CD4-positive, alpha-beta T cell treated with Interleukin-21 for 1 hour (primary cell): ENCODE data around the gene PDLIM4.

ENCODE experiments used
- DNase-seq: peaks from one replicate; pipeline ENCODE4 v3.0.0-alpha.2; 2020

PDLIM4 gene

DNA sequence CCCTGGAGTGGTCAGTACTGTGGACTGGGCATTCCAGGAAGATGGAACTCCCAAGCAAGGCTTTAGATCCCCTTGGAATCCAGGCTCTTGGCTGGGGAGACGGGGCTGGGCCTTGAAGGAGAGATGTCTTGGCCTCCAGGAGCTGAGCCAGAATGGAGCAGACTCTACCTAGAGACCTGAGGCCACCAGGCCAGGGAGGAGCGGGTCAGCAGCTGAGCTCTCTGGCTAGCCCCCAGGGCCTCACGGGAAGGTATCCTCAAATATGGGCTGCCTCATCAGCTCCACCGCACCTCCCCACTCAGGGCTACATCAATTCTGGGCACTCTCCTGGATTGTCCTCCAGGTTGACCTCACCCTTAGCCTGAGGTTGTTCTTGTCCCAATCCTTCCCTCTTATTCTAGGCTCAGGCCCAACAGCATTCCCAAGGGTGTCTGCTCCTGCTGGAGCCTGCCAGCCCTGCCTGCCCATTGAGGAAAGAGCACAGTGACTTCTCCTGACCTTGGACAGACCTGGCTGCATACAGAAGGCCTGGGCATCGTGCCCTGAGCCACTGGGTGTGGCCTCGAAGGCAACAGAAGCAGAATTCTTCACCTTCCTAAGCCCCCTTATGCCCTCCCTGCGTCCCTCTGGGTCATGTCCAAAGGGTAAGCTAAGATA is 3.0 kb upstream of the PDLIM4 start:
- DNase-seq, result no peak

DNA sequence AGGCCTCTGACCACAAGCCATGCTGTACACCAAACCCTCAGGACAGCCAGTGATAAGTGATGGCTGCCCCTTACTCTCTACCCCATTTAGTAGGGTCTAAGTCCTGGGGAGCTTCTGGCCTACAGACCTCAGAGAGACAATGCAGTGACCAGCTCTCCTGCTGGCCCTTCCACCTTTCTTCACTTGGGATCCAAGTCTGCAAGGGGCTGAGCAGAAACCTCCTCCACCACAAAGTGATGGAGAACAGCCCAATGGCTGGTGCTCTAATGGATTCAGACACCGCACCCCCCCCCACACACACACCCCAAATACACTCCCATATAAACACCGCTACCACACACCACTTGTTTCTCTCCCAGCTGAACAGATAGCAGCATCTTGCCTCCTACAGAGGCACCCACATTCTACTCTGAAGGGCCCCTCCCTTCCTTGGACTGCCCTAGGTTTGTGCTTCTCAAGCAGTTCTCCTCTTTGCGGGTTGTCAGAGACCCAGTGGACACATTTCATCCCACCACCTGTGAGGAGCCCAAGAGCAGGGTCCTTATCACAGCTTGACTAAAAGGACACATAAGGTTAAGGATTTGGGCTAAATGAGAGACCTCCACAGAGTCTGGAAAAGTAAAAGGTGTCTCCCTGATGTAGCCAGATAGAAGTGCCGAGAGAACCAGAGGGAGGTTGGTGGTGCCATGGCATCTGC is 1.3 kb upstream of the PDLIM4 start:
- DNase-seq, result no peak

DNA sequence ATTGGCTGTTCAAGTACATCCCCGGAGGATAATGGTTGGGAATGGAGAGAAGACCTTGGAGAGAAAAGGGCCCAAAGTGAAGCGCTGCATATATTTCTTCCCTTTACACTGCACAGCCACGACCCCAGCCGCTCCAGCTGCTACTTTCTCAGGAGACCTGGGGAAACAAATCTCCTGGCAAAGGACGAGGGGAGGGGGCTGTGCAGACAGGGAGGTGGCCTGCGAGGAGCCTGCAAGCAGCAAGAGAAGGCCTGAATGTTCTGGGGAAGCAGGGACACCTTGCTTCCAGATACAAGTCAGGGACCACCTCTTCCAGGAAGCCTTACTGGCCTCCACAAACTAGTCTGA is 739 bp upstream of the PDLIM4 start:
- DNase-seq, result no peak

DNA sequence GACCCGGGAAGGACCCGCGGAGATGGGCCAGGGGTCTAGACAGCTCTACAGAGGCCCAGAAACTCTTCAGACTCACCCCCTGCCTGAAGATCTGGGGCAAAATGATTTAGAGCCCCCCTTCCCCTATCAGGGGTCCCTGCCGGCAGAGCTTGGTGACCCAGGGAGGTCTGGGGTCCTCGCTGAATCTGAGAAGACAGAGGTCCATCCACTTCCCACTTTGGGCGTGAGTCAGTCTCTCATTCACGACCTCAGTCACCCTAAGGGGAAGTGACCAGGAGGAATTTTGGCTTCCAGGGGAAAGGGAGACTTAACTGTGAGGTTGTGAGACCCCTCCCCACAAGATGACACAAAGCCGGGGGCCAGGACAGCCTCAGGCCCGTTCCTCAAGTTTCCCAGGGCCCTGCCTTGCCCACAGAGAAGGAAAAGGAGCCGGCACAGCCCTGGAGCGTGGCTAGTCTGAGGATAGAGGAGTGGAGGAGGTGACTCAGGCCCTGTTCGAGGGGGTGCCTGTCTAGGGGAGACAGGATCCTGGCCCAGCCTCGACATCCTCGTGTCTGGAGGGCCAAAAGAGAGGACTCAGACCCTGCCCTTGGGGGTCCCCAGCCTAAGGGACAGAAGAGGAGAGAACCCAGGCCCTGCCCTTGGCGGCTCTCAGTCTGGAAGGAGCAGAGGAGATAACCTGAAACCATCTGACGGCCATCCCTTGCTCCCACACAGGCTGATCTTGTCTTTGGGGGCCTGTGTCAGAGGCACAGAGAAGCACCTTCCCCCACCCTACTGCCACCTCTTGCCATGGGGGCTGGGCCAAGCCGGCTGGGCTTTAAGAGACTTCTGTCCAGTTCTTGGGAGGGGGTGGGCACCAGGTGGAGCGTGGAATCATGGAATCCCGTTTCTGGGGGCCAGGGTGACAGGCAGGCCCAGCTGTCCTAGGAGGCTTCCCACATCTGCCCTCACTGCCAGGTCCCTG is 889 bp downstream of the PDLIM4 start:
- DNase-seq, result no peak

DNA sequence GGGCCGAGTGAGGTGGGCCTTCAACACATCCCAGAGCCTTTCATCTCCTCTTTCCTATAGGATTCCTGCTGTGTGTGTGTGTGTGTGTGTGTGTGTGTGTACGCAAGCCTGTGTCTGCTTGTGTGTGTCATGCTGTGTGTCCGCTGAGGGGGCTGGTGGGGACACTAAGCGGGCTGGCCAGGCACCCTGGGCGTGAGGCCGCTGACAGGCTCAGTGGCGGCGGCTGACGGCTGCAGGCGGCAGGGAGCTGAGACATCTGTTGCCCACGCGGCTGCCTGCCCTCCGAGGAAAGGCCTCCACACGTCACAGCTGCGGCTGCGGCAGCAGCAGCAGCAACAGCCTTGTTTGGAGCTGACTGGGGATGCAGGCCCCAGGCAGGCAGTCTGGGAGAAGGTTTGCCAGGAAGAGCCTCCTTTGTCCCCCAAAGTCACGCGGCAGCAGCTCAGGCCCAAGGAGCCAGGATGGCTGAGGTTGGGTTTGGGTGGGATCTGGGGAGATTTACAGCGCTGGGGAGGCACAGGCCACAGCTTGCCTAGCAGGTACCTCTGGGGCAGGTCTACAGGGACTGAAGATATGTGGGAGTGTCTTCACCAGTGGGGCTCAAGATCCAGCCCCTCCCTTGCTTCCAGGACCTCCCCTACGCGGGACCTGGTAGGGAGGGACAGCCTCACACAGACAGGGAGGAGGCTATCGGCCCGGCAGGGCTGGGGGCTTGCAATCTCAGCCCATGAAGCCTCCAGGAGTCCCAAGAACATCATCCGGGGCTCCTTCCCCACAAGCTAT is 1.8 kb downstream of the PDLIM4 start:
- no peak for DNase-seq

DNA sequence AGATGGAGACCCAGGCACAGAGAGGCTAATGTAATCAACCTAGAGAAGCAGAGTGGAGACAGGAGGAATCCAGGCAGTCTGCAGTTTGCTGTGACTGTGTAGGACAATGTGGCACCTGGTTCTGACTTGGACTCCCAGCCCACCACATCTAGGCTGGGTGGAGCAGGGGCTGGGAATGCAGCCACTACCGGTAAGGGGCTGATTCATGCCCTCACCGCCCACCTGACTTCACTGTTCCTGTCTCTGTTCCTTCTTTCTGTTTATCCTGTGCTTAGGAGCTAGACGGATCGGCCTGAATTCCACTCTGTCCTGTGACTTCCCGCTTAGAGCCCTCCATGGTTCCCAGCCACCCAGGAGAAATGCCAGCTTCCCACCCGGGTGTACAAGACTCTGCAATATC is 2.6 kb downstream of the PDLIM4 start:
- no peak for DNase-seq

DNA sequence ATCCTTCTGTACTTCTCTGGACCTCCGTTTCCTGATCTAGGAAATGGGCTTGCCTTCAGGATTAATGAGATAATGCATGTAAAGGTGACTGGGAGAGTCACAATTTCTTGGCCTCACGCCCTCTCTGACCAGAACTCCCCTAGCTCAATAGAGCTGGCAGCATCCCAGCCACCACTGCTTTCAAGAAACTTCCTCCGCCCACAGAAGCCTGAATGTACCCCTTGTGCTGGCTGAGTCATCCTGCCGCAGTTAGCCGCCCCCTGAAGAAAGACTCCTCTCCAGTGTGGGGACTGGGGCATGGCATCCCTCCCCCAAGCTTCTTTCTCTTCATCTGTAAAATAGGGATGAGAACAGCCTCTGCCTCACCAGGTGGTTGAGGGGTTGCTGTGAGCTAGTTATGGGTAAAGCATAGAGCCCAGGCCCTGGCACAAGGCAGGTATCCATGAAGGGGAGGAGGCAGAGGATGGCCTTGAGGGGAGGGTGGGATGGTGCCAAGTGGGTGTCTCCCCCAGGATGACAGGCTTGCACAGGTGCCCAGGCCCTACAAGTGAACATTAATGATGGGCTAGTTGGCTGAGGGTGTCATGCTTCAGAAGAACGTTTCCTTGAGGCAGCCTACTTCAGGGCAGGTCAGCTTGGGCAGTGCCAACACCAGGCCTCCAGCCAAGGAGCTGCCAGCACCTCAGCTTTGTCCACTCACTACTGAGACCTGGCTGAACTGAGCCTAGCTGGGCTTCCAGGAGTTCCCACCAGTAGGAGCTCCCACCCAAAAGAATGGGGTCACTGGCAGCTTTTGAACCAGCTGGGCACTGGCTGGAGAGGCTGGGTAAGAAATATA is 3.4 kb downstream of the PDLIM4 start:
- DNase-seq, result no peak

DNA sequence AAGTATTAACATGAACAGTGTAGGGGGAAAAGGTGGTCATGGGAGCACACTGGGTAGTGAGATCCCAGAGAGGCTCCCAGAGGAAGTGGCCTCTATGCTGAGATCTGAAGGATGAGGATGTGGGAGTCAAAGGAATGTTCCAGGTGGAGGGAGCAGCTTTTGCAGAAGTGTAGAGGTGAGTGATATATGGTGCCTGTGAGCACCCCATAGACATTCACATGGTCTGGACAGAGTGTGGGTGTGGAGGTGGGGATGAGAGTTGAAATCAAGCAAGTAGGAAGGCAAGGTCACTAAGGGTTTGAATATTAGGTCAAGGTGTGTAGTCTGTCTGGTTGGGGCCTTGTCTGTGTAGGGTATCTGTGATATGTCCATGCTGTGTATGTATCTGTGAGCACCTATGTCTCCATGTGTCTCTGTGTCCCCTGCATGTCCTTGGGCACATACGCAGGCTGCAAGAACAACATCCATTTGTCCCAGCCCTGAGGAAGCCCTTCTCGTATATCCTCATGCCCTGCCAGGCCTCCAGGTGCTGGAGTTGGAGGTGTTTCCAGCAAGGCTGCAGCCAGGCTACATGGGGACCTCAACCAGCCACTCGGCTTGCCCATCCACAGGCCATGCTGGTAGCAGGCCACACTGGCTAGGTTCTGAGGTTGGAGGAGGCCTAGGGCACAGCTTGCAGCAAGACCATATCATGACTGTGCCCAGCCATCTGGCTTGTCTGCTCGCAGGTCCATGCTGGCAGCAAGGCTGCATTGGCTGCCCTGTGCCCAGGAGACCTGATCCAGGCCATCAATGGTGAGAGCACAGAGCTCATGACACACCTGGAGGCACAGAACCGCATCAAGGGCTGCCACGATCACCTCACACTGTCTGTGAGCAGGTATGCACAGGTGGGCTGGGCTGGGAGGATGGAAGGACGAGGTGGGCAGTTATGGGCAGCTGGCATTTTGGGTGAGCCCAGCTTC is 4.7 kb downstream of the PDLIM4 start:
- DNase-seq, result no peak

DNA sequence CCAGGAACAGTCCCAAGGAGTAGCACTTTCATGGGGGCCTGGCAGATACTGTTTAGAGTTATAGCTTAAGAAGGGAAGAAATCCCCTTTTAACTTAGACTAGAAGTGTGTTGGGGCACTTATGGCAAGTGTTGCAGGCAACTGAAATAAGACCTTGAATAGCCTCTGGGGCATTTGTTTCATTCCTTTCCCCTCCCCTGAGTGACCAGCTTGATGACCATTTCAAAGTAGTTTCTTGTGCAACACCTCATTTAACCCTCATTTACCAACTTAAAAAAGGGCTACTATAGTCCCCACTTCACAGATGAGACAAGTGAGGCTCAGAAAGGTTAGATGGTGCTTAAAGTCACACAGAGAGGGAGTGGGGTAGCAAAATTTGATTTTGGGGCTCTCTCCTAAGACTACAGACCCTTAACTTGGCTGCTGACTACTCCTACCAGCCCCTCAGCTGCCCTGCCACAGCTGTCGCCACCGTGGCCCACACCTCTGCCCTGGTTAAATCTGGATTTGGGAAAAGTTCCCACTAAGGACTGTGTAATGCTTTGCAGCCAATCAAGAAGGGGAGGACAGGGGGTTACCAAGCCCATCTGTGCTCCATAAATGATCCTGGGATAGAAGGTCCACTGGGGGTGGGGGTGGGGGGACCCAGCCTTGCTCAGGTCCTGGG is 5.5 kb downstream of the PDLIM4 start:
- no peak for DNase-seq

DNA sequence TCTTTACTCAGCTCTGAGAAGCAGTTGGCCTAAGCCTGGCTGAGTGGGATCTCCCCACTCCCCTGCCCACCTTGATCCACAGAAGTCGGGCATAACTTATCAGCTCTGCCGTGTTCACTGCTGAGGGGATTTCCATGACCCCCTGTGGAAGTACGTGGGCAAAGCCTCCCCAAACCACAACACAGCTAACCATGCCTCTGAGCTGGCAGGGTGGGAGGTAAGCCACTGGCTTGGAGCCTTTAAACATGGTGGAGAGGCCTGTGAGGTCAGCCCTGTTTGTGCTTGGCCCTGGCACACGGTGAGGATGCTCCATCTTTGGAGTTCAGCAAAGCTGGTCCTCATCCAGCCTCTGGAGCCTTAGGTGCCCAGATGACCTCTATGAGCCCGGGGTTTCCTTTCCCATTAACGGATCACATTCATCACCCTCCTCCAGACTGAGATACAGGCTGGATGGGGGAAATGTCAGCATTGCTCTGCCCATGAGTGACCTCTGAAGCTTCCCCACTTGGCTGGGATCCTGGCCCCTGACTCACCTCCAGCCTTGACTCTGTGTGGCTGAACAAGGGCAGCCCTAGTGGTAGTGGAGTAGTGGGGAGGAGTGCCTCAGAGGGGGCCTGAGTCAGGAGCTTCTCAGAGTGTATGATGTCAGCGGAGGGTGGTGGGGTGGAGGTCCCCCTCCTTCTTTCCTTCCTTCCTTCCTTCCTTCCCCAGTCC is 6.2 kb downstream of the PDLIM4 start:
- DNase-seq, result no peak

DNA sequence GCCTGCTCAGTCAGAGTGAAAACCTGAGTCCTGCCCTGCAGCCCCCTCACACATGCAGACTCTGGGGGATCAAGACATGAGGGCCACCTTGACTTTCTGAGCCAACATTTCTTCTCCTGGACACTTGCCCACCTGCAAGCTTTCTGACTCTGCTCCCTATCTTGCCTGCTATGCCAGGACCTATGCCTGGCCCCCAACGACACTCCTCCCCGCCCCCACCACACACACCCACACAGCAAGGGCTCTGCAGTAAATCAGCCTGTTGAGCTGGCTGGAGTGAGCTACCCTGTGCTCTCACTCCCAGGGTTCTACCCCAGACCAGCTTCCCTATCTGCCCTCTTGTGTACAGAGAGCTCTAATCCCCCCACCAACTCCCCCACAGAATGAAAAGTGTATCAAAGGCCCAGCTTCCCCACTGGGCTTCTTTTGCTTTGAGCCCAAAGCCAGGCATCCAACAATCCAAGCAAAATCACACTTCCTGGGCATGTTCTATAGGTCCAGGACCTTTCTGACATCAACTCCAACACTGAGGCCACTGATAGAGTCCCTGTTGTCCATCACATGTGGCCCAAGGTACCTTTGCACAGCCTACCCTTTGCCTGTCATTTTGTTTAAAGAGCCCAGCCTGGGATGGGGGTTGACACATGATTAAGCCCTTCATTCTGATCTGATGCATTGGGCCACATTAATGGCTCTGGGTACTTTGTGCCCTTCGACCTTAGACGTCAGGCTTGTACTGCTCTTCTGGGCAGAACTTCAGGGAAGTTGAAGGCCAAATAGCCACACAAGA is 7.2 kb downstream of the PDLIM4 start:
- DNase-seq, result no peak

DNA sequence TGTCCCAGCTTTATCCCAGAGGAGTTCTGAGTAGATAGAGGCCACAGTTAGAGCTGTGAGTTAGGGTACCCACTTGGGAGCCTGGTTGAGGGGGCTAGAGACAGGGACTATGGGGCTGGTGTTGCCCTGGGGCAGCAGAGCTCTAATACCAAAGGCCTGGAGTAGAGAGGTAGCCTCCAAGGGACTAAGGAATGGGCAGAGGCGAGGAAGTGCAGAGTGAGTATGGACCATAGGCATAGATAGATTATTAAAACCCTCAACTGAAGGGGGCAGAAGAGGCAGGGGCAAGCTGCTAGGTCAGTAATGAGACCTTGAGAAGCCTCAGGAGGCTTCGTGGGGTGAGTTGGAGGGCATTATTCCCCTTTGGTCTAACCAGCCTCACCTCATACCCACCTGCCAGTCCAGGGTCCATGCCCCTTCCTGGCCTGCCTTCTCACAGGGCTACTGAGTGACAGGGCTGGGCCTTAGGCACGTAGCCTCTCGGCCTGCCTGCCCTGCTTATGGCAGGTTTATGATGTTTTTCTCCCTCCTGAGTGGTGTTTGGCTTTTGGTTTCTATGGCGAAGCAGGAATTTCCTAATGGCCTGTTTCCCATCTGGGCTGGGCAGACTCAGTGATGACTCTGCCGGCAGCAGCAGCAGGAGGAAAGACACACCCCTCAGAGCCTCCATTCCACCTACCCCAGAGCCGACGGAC is 8.0 kb downstream of the PDLIM4 start:
- DNase-seq, result no peak

DNA sequence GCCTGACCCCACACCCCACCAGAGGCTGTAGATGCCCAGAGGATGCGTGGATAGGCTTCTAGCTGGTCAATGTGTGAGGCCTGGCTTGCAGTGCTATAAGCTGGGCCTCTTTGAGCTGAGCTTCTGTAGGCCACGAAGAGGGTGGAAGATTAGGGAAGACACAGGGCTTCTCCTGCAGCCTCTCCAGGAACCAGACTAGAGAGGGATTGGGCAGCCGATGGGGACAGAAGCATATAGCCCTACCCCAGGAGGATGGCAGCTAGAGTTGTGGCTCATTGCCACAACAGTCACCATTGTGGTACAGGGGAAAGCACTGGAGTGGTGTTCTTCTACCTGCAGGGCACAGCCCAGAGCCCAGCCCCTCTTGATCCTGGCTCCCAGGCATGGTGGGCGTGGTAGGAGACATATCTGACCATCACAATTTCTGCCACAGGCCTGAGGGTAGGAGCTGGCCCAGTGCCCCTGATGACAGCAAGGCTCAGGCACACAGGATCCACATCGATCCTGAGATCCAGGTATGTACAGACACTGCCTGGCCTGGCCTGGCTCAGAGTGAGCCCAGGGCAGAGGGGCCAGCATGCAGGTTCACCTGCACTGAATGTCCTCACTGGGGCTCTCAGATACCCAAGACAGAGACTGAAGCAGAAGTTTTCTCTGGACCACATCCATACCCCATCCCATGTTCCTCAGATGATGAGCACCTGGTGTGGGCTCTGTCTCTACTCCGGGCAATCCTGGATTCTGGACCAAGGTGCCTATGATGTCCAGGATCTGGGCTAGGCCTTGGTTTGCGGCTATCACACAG is 8.7 kb downstream of the PDLIM4 start:
- DNase-seq, result no peak

DNA sequence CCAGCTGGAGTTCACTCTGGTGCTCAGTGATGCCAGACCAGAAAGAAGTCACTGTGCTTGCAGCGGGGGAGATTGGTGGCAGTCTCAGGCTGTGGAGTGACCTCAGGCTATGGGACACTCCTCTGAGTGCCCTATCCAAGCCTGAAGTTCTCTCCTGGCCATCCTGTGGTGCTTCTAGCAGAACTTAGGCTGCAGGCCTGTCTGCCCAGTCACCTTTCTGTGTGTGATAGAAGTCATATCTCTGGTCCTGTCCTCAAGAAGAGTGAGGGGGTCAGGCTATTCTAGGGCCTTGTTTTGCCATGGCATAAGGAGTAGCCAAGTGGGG is 9.3 kb downstream of the PDLIM4 start:
- DNase-seq, result no peak

DNA sequence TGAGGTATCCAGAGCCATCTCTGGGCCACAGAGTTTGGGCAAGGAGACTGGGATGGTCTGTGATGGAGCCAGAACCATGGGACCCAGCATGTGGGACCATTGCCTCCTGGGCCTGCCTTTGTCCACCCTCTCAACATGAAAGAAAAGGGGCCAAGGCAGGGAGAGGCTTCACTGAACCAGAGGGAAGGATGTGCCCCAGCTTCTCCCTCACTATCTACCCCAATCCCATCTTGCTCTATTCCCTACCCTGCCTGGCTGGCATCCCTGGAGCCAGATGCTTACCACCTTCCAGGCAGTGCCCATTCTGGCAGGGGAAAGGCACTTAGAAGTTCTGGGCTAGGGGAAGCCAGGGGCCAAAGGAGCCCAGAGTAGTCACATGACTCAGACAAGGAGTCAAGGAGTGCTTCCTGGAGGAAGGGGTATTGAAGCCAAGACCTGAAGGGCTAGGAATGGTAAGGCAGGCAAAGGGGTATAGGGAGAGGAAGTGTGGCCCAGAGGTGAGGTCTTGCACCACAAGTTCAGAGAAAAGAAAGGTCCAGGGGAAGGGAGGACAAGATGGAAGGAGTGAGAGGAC is 9.8 kb downstream of the PDLIM4 start:
- no peak for DNase-seq

DNA sequence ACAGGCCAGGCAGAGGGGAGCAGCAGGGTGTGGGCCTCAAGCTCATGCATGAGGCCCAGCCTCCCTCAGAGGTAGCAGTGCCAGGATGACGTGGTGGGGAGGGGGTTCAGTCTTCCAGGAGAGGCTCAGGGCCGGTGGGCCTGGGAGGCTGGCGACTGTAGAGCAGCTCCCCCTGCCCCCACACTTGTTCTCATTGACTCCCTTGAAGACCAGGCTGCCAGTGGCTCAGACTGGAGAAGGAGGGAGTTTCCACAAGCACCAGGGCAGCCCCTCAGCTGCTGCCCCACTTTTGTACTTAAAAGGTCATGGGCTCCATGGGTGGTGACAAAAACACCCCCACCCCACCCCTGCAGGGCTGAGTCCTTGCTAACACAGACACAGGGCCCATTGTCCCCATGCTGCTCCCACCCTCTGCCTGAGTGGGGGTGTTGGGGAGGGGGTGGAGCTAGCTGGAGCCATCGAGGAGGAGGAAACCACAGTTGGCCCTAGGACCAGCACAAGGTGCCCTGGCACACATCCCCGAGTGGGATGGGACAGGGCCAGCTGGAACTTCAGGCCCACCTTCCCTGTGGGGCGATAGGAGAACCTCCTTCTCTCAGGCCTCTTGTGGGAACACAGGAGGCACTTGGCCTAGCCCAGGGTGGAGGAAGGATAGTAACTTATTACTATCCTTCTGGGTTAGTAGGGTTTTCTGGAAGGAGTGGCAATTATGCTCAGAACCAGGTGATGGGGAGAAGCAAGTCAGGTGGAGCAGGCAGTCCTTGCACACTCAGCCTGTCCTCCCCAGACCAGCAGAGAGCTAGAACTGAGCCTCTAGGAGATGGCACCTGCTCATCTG is 10.7 kb downstream of the PDLIM4 start:
- no peak for DNase-seq
